Gastrocnemius medialis (tissue), 4 donors: ENCODE measurements around the gene PRICKLE1.

Source experiments
- CTCF ChIP-seq, 5 experiments: fragments of 450-650 bp in 3 of 5; fragments of 200-600 bp in 2 of 5; sonication (generic) in 2 of 5; IDR thresholded peaks in 4 of 5; conservative IDR thresholded peaks in 1 of 5; 1 replicate in 4 of 5; 2 replicates in 1 of 5; pipeline ENCODE4 v1.5.1; 2016 to 2019; ENCODE audit warnings: antibody characterized with exemption in 5 of 5, mild to moderate bottlenecking in 3 of 5, moderate library complexity in 3 of 5
- POLR2A ChIP-seq, 2 donors: fragments of 450-650 bp; IDR thresholded peaks; one replicate each; pipeline ENCODE4 v1.6.1; 2017; ENCODE audit warnings: antibody characterized with exemption in 2 of 2, mild to moderate bottlenecking in 2 of 2, moderate library complexity in 2 of 2

GRCh38 chr12:42617622-42618021 is 28.1 kb upstream of the PRICKLE1 start:
- no peak for TF ChIP-seq CTCF (IDR thresholded peaks at IDR 0.05 in 4 of 5, conservative IDR thresholded peaks at IDR 0.05 in 1 of 5)
- no peak for TF ChIP-seq POLR2A (IDR thresholded peaks at IDR 0.05)
